ENCODE measurements around the gene BAIAP2L2.
A peak's percentile ranks its signal among the peaks of the same experiment; 100 is the strongest.
"Not testable (repeated sequence)": the region's sequence is repeated elsewhere in the genome, so short reads cannot be mapped to it uniquely, and the experiment has no call there.

The BAIAP2L2 gene

GRCh38 chr22:38038426-38038825 is 72.1 kb downstream of the BAIAP2L2 start:
- no peak overlapping the region for H3K9ac ChIP-seq (ENCODE audit: low read depth in 1 of 2, low read length in 2 of 2)
- no peak overlapping the region for H3K27ac ChIP-seq (ENCODE audit: low read depth, low read length)
- peaks cover 9 to 10% of the 10 kb centered on the region in 2 donors for H3K4me1 ChIP-seq (ENCODE audit: control insufficient read depth in 1 of 2, insufficient read depth in 2 of 2, low read length in 2 of 2)

GRCh38 chr22:38037367-38038150 is 72.9 kb downstream of the BAIAP2L2 start:
- H3K36me3 ChIP-seq (ENCODE audit: control insufficient read depth in 1 of 2, insufficient read depth in 2 of 2, low read length in 2 of 2); H3K27ac ChIP-seq (ENCODE audit: low read depth, low read length); H3K4me3 ChIP-seq (ENCODE audit: low read depth in 1 of 2, low read length in 2 of 2); H3K27me3 ChIP-seq (ENCODE audit: control insufficient read depth in 1 of 2, insufficient read depth in 2 of 2, low read length in 2 of 2); H3K9me3 ChIP-seq (ENCODE audit: control insufficient read depth in 1 of 2, low read length in 2 of 2); H3K9ac ChIP-seq (ENCODE audit: low read depth in 1 of 2, low read length in 2 of 2): not testable (repeated sequence)
- H3K4me1 ChIP-seq (ENCODE audit: control insufficient read depth in 1 of 2, insufficient read depth in 2 of 2, low read length in 2 of 2): peaks cover 9 to 10% of the 10 kb centered on the region in 2 donors

More at GRCh38 chr22:38038426-38038825, 72.1 kb downstream of the BAIAP2L2 start:
- H3K27me3 ChIP-seq (ENCODE audit: control insufficient read depth in 1 of 2, insufficient read depth in 2 of 2, low read length in 2 of 2): no peaks in the 10 kb centered on the region
- no peaks in the 10 kb centered on the region for H3K9me3 ChIP-seq (ENCODE audit: control insufficient read depth in 1 of 2, low read length in 2 of 2)
- H3K4me3 ChIP-seq (ENCODE audit: low read depth in 1 of 2, low read length in 2 of 2): no peak overlapping the region
- H3K36me3 ChIP-seq (ENCODE audit: control insufficient read depth in 1 of 2, insufficient read depth in 2 of 2, low read length in 2 of 2): no peaks in the 10 kb centered on the region

- H3K4me3 ChIP-seq (ENCODE audit: low read depth in 1 of 2, low read length in 2 of 2): no peak overlapping the region
- H3K27me3 ChIP-seq (ENCODE audit: control insufficient read depth in 1 of 2, insufficient read depth in 2 of 2, low read length in 2 of 2): no peaks in the 10 kb centered on the region
Measured at GRCh38 chr22:38036392-38037062, 74.0 kb downstream of the BAIAP2L2 start.

GRCh38 chr22:38035530-38035885 is 75.0 kb downstream of the BAIAP2L2 start:
- Histone ChIP-seq H3K4me1 (ENCODE audit: control insufficient read depth in 1 of 2, insufficient read depth in 2 of 2, low read length in 2 of 2) (peaks cover 10 to 11% of the 10 kb centered on the region in 2 donors), H3K27ac (ENCODE audit: low read depth, low read length) (no peak overlapping the region), H3K9me3 (ENCODE audit: control insufficient read depth in 1 of 2, low read length in 2 of 2) (no peaks in the 10 kb centered on the region), H3K9ac (ENCODE audit: low read depth in 1 of 2, low read length in 2 of 2) (no peak overlapping the region), H3K4me3 (ENCODE audit: low read depth in 1 of 2, low read length in 2 of 2) (no peak overlapping the region), H3K36me3 (ENCODE audit: control insufficient read depth in 1 of 2, insufficient read depth in 2 of 2, low read length in 2 of 2) (no peaks in the 10 kb centered on the region), H3K27me3 (ENCODE audit: control insufficient read depth in 1 of 2, insufficient read depth in 2 of 2, low read length in 2 of 2) (no peaks in the 10 kb centered on the region)

More at GRCh38 chr22:38036392-38037062, 74.0 kb downstream of the BAIAP2L2 start:
- peak overlapping the region; percentile 14 for H3K27ac ChIP-seq (ENCODE audit: low read depth, low read length)
- H3K9me3 ChIP-seq (ENCODE audit: control insufficient read depth in 1 of 2, low read length in 2 of 2): no peaks in the 10 kb centered on the region
- H3K4me1 ChIP-seq (ENCODE audit: control insufficient read depth in 1 of 2, insufficient read depth in 2 of 2, low read length in 2 of 2): peaks cover 9 to 10% of the 10 kb centered on the region in 2 donors
- H3K36me3 ChIP-seq (ENCODE audit: control insufficient read depth in 1 of 2, insufficient read depth in 2 of 2, low read length in 2 of 2): no peaks in the 10 kb centered on the region
- no peak overlapping the region for H3K9ac ChIP-seq (ENCODE audit: low read depth in 1 of 2, low read length in 2 of 2)

All from duodenal mucosa (tissue), 2 donors.